ELF-1 (cell line): ENCODE measurements around the gene HGF.
"Not testable (repeated sequence)": the region's sequence is repeated elsewhere in the genome, so short reads cannot be mapped to it uniquely, and the experiment has no call there.

Experiments used
- DNase-seq: peaks from one replicate; pipeline ENCODE4 v3.0.0-alpha.2; 2016; ENCODE audit warnings: low read depth, low spot score

The HGF gene

DNA sequence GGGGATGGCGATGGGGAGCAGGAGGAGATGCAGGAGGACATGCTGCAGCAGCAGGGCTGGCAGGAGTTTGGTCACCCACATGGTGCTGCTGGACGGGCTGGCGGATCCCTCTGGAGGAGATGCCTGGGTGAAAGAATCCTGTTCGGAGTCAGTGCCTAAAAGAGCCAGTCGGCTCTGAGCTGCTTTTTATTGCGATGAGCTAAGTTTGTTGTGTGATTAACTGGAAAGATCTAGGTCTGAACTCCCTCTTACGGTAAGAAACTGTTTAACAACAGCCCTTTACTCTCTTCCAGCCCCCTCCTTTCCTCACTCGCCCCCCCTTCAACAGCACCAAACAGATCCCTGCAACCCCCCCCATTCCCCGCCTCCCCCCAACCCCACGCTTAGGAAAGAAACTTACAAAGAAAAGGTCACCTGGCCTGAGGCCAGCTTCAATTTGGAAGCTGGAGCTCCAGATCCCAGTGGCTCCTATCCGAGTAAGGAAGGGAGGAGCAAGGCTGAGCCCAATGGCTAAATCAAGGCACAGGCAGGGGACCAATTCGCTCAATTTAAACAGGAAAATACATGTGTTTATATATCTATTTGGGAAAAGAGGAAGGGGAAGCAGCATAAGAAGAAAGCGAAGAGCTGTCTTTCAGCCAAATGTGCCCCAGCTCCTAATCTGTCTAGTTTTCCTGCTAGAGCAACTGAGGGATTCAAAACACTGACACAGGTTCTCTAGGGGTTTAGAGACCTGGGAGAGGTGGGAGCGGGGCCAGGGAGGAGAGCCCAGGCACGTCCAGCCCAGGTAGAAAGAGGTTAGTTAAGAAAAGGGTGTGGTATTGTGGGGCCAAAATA is at the start of gene HGF:
TSS of gene HGF (minus strand) at position 157 of the 837 bp plus-strand sequence. CDS start at position 81, 76 bp downstream.
- DNase-seq = peak; percentile 57

GRCh38 chr7:81816312-81816711 is 46.5 kb upstream of the HGF start:
- DNase-seq = no peak

DNA sequence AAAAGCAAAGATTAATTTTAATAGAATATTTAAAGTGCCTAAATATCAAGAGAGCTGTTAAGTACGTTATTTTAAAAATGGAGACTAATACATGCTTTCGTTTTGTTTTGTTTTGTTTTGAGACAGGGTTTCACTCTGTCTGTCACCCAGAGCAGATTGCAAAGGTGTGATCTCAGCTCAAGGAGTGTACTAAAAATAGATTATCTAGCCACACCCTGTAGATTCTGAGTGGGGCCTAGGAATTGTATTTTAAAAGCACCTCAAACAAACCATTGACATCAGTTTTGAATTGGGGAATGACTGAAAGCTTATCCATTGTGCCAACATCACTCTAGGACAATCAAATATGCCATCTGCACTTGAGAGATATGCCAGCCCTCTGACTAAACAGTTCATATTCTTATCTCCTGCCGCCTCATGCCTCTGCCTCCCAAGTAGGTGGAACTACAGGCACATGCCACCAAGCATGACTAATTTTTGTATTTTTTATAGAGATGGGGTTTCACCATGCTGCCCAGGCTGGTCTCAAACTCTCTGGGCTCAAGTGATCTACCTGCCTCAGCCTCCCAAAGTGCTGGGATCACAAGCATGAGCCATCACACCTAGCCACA is 43.1 kb upstream of the HGF start:
- DNase-seq = not testable (repeated sequence)

- no peak for DNase-seq
Observed at GRCh38 chr7:81811956-81812865, 42.4 kb upstream of the HGF start.

DNA sequence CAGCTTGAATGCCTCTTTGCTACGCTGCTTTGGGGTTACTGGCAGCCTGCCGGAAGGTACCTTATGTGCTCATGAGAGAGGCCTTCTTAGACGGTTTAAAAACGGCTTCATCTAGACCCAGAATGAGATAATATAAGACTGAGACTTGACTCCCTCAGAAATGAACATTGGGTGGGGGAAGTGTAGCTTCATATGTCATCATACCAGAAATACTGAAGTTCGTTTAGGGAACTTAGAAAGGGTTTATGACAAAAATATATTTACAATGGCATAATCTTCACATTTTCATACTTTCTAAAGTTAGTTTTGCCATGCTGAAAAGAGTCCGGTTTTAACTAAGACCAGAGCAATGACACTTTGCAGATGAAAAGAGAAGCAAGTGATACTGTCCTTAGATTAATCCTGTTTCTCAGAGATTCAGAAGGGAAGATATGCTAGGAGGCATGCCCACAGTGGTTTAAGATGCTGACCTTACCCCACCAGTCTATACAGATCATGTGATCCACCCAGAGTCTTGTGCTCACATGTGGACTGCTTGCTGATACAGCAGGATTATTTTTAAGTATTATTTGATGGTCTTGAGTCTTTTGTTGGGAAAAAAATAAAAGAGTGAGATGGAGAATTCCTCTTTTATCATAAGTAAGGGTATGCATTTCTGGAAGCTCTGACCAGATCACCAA is 40.8 kb upstream of the HGF start:
- no peak for DNase-seq

DNA sequence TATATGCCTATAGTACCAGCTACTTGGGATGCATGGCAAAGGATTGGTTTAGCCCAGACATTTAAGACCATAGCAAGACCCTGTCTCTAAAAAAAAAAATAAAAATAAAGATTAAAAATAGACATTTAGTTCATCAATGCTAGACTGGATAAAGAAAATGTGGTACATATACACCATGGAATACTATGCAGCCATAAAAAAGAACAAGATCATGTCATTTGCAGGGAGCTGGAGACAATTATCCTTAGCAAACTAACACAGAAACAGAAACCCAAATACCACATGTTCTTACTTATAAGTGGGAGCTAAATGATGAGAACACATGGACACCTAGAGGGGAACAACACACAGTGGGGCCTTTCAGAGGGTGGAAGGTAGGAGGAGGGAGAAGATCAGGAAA is 38.5 kb upstream of the HGF start:
- not testable (repeated sequence) for DNase-seq

DNA sequence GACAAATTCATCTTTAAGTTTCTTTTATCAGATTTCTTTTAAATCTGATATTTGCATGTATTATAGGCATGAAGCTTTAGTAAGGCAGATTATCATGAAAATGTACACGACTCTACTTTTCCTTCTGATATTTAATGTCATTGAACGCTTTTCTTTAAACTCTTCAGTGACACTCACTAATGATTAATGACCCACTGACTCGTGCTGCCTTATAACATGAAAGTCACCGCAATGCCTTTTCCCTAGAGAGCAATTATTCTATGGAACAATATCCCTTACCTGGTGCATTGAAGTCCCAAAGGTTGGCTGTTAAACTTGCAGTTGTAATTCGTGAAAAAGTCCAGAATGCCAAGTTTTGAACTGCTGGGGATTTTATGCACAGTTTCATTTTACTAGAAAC is 33.4 kb upstream of the HGF start:
- DNase-seq = no peak

DNA sequence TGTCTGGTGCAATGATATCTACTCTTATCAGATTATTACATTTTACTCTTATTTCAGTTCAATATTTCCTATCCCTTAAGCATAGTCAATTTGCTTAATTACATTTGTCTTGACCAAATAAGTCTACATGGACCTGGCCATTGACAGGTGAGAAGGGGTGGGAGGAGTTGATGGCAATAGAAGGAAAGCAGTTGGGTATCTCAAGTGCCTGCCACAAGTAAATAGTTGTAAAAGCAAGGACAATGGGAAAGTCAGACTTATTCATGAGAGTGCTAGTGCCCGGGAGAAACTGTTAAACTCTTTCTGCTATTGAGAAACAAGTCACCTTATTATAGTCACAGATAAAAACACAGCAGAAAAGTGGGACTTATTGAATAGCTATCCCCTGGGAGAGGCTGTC is 32.4 kb upstream of the HGF start:
- DNase-seq = no peak

- DNase-seq = no peak
Observed at GRCh38 chr7:81801532-81801931, 31.7 kb upstream of the HGF start.

DNA sequence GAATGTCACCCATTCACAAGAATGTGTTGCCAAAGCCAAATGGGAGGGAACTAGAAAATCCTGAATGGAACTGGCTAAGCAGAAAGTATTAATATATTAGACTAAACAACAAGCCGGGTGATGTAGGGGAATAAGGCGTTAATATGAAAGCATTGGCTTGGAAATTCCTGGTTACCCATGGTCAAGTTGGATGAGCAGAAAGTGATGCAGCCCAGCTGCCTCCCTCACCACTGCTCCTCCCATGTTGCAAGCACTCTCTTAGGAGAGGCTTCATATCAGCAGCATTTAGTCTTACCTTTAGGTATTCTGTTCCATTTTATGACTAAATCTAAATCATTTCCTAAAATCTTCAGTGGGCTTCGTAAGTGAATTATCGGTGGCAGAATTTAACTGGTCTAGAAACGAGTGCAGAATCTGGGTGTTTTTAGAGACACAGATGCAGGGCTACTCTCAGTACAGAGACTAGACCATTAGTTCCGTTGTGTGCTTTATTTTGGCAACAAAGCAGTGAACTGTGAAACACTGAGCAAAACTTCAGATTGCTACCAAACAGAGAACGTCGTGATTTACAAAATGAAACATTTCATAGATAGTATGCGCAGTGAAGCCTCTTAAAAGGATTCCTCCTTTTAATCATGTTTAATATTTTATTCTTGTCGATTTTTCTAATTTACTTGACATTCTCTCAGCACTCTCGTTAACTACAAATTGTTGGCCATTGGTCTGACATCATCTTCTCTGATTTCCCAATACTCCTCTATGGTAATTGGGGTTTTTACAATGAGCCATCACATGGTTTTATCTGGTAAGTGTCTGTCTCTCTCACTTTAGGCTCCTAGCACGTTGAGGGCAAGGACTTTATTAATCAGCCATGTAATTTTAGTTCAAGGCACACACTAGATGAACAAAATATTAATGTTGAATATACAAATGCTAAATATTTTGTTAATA is 22.0 kb upstream of the HGF start:
- DNase-seq = no peak

GRCh38 chr7:81790686-81791085 is 20.8 kb upstream of the HGF start:
- no peak for DNase-seq

DNA sequence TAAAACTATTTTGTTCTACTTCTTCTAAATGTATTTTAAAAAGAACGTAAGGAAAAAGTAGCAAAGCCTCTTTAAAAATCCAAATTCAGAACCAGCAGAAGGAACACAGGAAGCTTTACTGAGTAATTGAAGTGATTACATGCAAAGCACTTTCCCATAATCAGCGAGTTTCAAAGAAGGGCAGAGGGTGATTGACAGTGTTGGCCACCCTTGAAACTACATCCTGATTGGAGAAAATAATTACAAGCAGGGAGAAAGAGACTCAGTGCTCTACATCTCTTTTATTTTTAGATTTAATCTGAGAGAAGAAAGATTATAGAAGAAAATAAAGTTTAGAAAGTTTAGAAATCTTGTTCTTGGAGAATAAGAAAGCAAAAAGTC is 20.3 kb upstream of the HGF start:
- no peak for DNase-seq

GRCh38 chr7:81789406-81790119 is 19.7 kb upstream of the HGF start:
- DNase-seq = no peak

- no peak for DNase-seq
Observed at GRCh38 chr7:81788246-81788645, 18.4 kb upstream of the HGF start.

- DNase-seq = no peak
Observed at GRCh38 chr7:81783818-81784217, 14.0 kb upstream of the HGF start.

GRCh38 chr7:81780914-81781693 is 11.3 kb upstream of the HGF start:
- DNase-seq = no peak

DNA sequence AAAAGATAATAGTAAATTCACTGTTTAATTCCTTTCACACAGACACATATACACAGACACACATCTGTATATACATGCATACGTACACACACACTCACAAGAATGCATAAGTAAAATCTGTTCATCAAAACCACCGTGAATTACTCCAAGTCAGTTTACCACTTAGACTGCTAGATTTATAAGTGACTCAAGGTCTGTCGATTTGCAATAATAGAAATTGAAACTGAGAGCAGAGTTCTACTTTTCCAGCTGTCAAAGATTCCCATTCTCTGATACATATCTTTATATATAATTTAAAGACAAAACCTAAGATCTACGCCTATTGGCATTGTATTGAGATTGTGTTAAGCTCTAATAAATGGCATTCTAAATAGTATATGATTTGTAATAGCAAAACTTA is 9.9 kb upstream of the HGF start:
- no peak for DNase-seq

DNA sequence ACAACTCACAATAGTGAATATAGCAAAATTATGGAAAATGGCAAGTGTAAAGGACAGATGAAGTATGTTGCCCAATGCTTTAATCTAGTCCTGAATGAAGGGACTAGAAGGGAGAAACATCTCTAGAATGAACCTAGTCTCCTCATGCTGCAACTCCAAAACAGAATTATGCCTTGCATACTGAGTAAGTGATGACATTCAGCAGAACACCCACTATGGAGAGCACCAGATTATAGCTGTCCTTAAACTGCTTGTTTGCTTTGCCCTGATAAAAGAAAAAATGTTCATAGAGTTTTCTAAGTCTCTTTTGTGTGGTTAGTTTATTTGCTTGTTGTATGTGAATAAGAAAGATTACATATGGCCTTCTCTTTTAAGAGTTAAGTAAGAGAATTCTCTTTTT is 7.8 kb upstream of the HGF start:
- no peak for DNase-seq
